Measurements from ENCODE around the gene CDK11B.

DNA sequence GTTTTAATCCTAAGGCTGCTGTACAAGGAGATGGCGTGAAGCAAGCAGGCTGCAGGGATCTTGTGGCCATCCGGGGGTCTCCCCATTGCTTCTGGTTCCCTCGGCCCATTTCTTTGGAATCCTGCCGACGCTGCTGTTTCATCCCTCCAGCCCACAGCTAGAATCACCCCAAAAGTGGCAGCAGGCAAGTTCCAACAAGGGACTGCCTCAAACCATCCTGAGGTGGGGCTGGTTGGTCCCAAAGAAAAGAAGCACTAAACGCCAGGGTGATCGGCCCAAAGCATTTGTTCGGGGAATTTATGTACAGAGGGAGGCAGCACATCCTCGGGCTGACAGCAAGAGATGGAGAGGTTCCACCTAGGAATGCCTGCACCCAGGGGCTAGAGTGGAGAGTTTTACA is 48.0 kb downstream of the CDK11B start:
- TF ChIP-seq, protein P1, sequence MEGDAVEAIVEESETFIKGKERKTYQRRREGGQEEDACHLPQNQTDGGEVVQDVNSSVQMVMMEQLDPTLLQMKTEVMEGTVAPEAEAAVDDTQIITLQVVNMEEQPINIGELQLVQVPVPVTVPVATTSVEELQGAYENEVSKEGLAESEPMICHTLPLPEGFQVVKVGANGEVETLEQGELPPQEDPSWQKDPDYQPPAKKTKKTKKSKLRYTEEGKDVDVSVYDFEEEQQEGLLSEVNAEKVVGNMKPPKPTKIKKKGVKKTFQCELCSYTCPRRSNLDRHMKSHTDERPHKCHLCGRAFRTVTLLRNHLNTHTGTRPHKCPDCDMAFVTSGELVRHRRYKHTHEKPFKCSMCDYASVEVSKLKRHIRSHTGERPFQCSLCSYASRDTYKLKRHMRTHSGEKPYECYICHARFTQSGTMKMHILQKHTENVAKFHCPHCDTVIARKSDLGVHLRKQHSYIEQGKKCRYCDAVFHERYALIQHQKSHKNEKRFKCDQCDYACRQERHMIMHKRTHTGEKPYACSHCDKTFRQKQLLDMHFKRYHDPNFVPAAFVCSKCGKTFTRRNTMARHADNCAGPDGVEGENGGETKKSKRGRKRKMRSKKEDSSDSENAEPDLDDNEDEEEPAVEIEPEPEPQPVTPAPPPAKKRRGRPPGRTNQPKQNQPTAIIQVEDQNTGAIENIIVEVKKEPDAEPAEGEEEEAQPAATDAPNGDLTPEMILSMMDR (IDR thresholded peaks at IDR 0.05) = no peak
- no peak for TF ChIP-seq POLR2A (IDR thresholded peaks at IDR 0.05)

Measured in thyroid gland (tissue), 4 donors.